NCI-H460 (cell line): ENCODE measurements around the gene ADRA2C. TPM values are rescaled to one million over a fixed set of nuclear protein-coding genes. Genes with fewer than 3 reads are reported as not detected.

ENCODE experiments used
- DNase-seq: peaks from one replicate; pipeline ENCODE4 v3.0.0-alpha.2; 2016; ENCODE audit warnings: low read depth; ENCODE audit errors: extremely low read depth
- total RNA-seq: library from RNA; depleted of rRNA; stranded (reverse); fragments of >200 nt; shearing (Covaris generic); gene quantifications from 2 replicates; pipeline ENCODE4 v1.2.3, GENCODE V29; 2014

Gene ADRA2C
- total RNA-seq, 1 experiment from 2014 or later, result 15.0 TPM

- no peak for DNase-seq
Measured at GRCh38 chr4:3791256-3791655, 25.1 kb downstream of the ADRA2C start.

- peak; percentile 16 for DNase-seq
Measured at GRCh38 chr4:3791910-3792542, 25.8 kb downstream of the ADRA2C start.

GRCh38 chr4:3792813-3793212 is 26.6 kb downstream of the ADRA2C start:
- DNase-seq, result no peak

GRCh38 chr4:3793545-3793944 is 27.4 kb downstream of the ADRA2C start:
- DNase-seq, result no peak

- DNase-seq, result no peak
Measured at GRCh38 chr4:3796960-3797359, 30.8 kb downstream of the ADRA2C start.

- no peak for DNase-seq
Measured at GRCh38 chr4:3797831-3798790, 31.9 kb downstream of the ADRA2C start.

GRCh38 chr4:3799496-3799895 is 33.3 kb downstream of the ADRA2C start:
- DNase-seq, result no peak

GRCh38 chr4:3800351-3800750 is 34.2 kb downstream of the ADRA2C start:
- DNase-seq, result no peak

- DNase-seq, result no peak
Measured at GRCh38 chr4:3801521-3801920, 35.3 kb downstream of the ADRA2C start.

GRCh38 chr4:3801931-3802550 is 35.9 kb downstream of the ADRA2C start:
- DNase-seq, result no peak

GRCh38 chr4:3802571-3803474 is 36.6 kb downstream of the ADRA2C start:
- no peak for DNase-seq

GRCh38 chr4:3803475-3803847 is 37.3 kb downstream of the ADRA2C start:
- no peak for DNase-seq

- DNase-seq, result no peak
Measured at GRCh38 chr4:3803946-3804345, 37.8 kb downstream of the ADRA2C start.

GRCh38 chr4:3805026-3805425 is 38.8 kb downstream of the ADRA2C start:
- DNase-seq, result no peak

- no peak for DNase-seq
Measured at GRCh38 chr4:3805731-3806130, 39.5 kb downstream of the ADRA2C start.

- DNase-seq, result no peak
Measured at GRCh38 chr4:3807311-3807710, 41.1 kb downstream of the ADRA2C start.

- DNase-seq, result no peak
Measured at GRCh38 chr4:3807822-3808496, 41.8 kb downstream of the ADRA2C start.

- no peak for DNase-seq
Measured at GRCh38 chr4:3808597-3808996, 42.4 kb downstream of the ADRA2C start.

GRCh38 chr4:3809028-3809427 is 42.8 kb downstream of the ADRA2C start:
- DNase-seq, result no peak
